ENCODE data around the gene POU2F2.

POU2F2 gene

GRCh38 chr19:42065511-42065910 is 66.7 kb downstream of the POU2F2 start:
- no peak for DNase-seq (ENCODE audit: low spot score)
- no peak overlapping the region for H3K4me3 ChIP-seq
- no peak overlapping the region for H3K27ac ChIP-seq
- TF ChIP-seq CTCF (IDR thresholded peaks at IDR 0.05): no peak

GRCh38 chr19:42065051-42065450 is 67.2 kb downstream of the POU2F2 start:
- no peak overlapping the region for H3K4me3 ChIP-seq
- H3K27ac ChIP-seq: no peak overlapping the region
- DNase-seq (ENCODE audit: low spot score): no peak
- no peak for TF ChIP-seq CTCF (IDR thresholded peaks at IDR 0.05)

DNA sequence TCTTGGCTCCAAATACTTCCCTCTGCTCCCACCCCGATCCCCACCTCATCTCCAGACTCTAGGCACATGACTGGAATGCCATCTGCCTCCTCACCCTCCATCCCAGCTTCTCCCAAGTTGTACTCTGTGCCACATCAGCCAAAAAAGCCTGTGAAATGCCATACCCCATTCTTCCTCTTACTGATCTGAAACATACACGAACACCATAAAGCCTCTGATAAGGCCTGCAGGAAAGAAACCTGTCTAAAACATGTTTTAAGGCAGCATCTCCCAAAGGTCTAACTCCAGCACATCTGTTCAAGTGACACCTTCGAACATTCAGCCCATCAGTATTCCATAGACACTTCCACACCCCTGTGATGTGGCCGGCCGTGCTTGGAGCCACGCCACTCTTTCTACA is 67.8 kb downstream of the POU2F2 start:
- no peak overlapping the region for H3K27ac ChIP-seq
- DNase-seq (ENCODE audit: low spot score): no peak
- no peak overlapping the region for H3K4me3 ChIP-seq
- no peak for TF ChIP-seq CTCF (IDR thresholded peaks at IDR 0.05)

GRCh38 chr19:42062381-42062780 is 69.9 kb downstream of the POU2F2 start:
- no peak for DNase-seq (ENCODE audit: low spot score)
- no peak for TF ChIP-seq CTCF (IDR thresholded peaks at IDR 0.05)
- H3K27ac ChIP-seq: no peak overlapping the region
- H3K4me3 ChIP-seq: no peak overlapping the region

GRCh38 chr19:42060117-42060516 is 72.1 kb downstream of the POU2F2 start:
- Histone ChIP-seq H3K27ac (no peak overlapping the region), H3K4me3 (no peak overlapping the region)
- TF ChIP-seq CTCF (IDR thresholded peaks at IDR 0.05): no peak
- DNase-seq (ENCODE audit: low spot score): no peak

DNA sequence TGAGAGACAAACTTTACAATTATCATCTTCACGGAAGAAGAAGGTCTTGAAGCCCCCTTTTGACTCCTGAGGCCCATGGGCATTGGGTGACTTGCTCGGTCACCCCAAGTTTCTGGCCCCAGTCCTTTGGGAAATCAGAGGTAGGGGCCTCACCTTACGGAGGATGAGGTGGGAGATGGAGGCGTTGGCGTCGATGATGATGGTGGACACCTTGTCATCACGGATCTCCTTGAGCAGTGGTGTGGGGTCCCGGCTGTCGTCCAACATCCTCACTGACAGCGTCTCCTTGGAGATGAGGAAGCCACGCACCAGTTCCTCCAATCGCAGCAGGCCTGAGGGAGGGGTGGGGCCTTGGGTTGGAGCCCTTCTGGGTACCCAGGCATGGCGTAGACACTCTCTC is 73.0 kb downstream of the POU2F2 start:
- no peak overlapping the region for H3K4me3 ChIP-seq
- TF ChIP-seq CTCF (IDR thresholded peaks at IDR 0.05): no peak
- DNase-seq (ENCODE audit: low spot score): no peak
- H3K27ac ChIP-seq: no peak overlapping the region

- Histone ChIP-seq H3K27ac (no peak overlapping the region), H3K4me3 (no peak overlapping the region)
- TF ChIP-seq CTCF (IDR thresholded peaks at IDR 0.05): no peak
- DNase-seq (ENCODE audit: low spot score): no peak
Measured at GRCh38 chr19:42057846-42058245, 74.4 kb downstream of the POU2F2 start.
